NCI-H2107 treated with DMSO at 0.1 percent for 48 hours (cell line): ENCODE measurements around the gene DBF4.
"Not testable (repeated sequence)": the region's sequence is repeated elsewhere in the genome, so short reads cannot be mapped to it uniquely, and the experiment has no call there.

Experiments
- DNase-seq: peaks from one replicate; lab custom pipeline; 2025; ENCODE audit not compliant: unreplicated experiment; lab: John Stamatoyannopoulos, UW

The DBF4 gene

GRCh38 chr7:87876040-87876868 is at the start of gene DBF4, which contains the start of gene SLC25A40:
TSS of gene DBF4 (plus strand) at chr7:87876493. CDS start at chr7:87876733, 240 bp downstream.
TSS of gene SLC25A40 (minus strand) at chr7:87876360. CDS start at chr7:87858727, 17,633 bp downstream.
- peak; percentile 93 for DNase-seq

- not testable (repeated sequence) for DNase-seq
Measured at GRCh38 chr7:87828383-87828782, 47.9 kb upstream of the DBF4 start.

GRCh38 chr7:87831097-87831496 is 45.2 kb upstream of the DBF4 start:
- DNase-seq: no peak

GRCh38 chr7:87833130-87833529 is 43.2 kb upstream of the DBF4 start:
- no peak for DNase-seq

- no peak for DNase-seq
Measured at GRCh38 chr7:87837597-87837996, 38.7 kb upstream of the DBF4 start.

- no peak for DNase-seq
Measured at GRCh38 chr7:87850836-87851593, 25.3 kb upstream of the DBF4 start.

- no peak for DNase-seq
Measured at GRCh38 chr7:87852306-87852705, 24.0 kb upstream of the DBF4 start.

GRCh38 chr7:87853237-87853864 is 22.9 kb upstream of the DBF4 start:
- DNase-seq: no peak

- DNase-seq: no peak
Measured at GRCh38 chr7:87858417-87859100, 17.7 kb upstream of the DBF4 start.

- DNase-seq: no peak
Measured at GRCh38 chr7:87866089-87866488, 10.2 kb upstream of the DBF4 start.

GRCh38 chr7:87866533-87866932 is 9.8 kb upstream of the DBF4 start:
- DNase-seq: not testable (repeated sequence)

GRCh38 chr7:87870471-87870870 is 5.8 kb upstream of the DBF4 start:
- no peak for DNase-seq

GRCh38 chr7:87872346-87872745 is 3.9 kb upstream of the DBF4 start:
- no peak for DNase-seq

- DNase-seq: not testable (repeated sequence)
Measured at GRCh38 chr7:87873328-87873727, 3.0 kb upstream of the DBF4 start.

- DNase-seq: no peak
Measured at GRCh38 chr7:87874066-87874465, 2.2 kb upstream of the DBF4 start.

- peak; percentile 23 for DNase-seq
Measured at GRCh38 chr7:87875151-87876039, 898 bp upstream of the DBF4 start.

- DNase-seq: no peak
Measured at GRCh38 chr7:87876869-87877234, 559 bp downstream of the DBF4 start.

GRCh38 chr7:87877366-87878040 is 1.2 kb downstream of the DBF4 start:
- peak; percentile 7 for DNase-seq

- no peak for DNase-seq
Measured at GRCh38 chr7:87878208-87878735, 2.0 kb downstream of the DBF4 start.
